Upper lobe of right lung (tissue), 1 donor: ENCODE data around the gene DLGAP5. TPM values are rescaled to one million over a fixed set of nuclear protein-coding genes. Genes with fewer than 3 reads are reported as not detected.

Source experiments
- ATAC-seq: fragments of 200-7000 bp; cut with Tn5 transposase; one replicate; pipeline ENCODE4 v1.9.1; 2020; ENCODE audit warnings: mild to moderate bottlenecking, moderate library complexity
- DNase-seq: peaks from one replicate; pipeline ENCODE4 v3.0.0-alpha.2; 2020
- H3K27ac ChIP-seq: fragments of 200-600 bp; one replicate; pipeline ENCODE4 v1.8.0; 2022
- H3K27me3 ChIP-seq: fragments of 200-600 bp; one replicate; pipeline ENCODE4 v1.8.0; 2022; ENCODE audit warnings: mild to moderate bottlenecking
- H3K36me3 ChIP-seq: fragments of 200-600 bp; one replicate; pipeline ENCODE4 v1.8.0; 2022
- H3K4me1 ChIP-seq: fragments of 200-600 bp; one replicate; pipeline ENCODE4 v1.8.0; 2022
- H3K4me3 ChIP-seq: fragments of 200-600 bp; one replicate; pipeline ENCODE4 v1.8.0; 2022; ENCODE audit warnings: mild to moderate bottlenecking
- H3K9me3 ChIP-seq: fragments of 200-600 bp; one replicate; pipeline ENCODE4 v1.8.0; 2022
- CTCF ChIP-seq: fragments of 200-600 bp; IDR thresholded peaks from one replicate; pipeline ENCODE4 v1.8.0; 2022; ENCODE audit warnings: antibody characterized with exemption
- intact Hi-C: fragments of 100-400 bp; cut with DNase I; formaldehyde crosslinking; loops from one replicate; pipeline ENCODE4 v1.11.0; 2022
- total RNA-seq: library from RNA; stranded (reverse); fragmentation: NEBNext Ultra II Directional; extraction: Animal tissue kit (Norgen Biotek cat#: 25700); gene quantifications from one replicate; pipeline ENCODE4 v1.2.1, GENCODE V29; 2021
- donor health status: DM: no; HTN: yes; CAD: no; lungs with severe emphysema.

The DLGAP5 gene
- total RNA-seq, 1 donor from 2014 or later, result 0.52 TPM

DNA sequence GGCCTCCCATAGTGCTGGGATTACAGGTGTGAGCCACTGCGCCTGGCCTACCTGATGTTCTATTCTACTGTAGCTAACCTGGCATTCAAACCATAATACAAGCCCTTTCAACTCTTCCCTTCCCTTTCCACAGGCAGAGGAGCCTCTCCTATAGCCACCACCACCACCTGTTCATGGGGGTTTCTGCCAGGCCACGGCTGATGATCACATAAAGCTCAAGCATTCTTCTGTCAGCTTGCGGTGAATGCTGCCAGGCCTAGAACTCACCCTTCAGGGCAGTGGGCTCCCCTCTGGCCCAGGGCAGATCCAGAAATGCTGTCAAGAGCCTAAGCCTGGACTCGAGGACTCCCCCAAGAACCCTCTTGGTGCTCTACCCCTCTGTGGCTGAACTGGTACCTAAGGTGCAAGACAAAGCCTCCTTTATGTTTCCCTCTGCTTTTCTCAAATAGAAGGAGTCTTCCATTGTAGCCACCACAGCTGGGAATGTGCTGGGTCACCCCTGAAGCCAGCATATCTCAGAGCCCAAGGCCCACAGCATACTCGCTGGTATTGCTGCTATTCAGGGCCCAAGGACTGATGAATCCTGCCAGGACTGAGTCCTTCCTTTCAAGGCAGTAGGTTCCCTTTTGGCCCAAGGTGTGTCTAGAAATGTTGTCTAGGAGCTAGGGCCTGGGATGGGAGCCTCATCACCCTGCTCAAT, 3.4 kb upstream of the DLGAP5 start:
- DNase-seq, result no peak
- no peaks in the 10 kb centered on the region for H3K36me3 ChIP-seq
- no peak for ATAC-seq
- intact Hi-C loops, result no loop called here
- H3K4me3 ChIP-seq, result no peak overlapping the region
- no peaks in the 10 kb centered on the region for H3K9me3 ChIP-seq
- no peaks in the 10 kb centered on the region for H3K27me3 ChIP-seq
- no peaks in the 10 kb centered on the region for H3K4me1 ChIP-seq
- no peak for TF ChIP-seq CTCF
- H3K27ac ChIP-seq, result no peak overlapping the region

- intact Hi-C loops, result no loop called here
- DNase-seq (no peak), ATAC-seq (no peak)
- Histone ChIP-seq H3K27ac (peak overlapping the region; percentile 63), H3K4me1 (no peaks in the 10 kb centered on the region), H3K4me3 (peak overlapping the region; percentile 65), H3K9me3 (no peaks in the 10 kb centered on the region), H3K36me3 (no peaks in the 10 kb centered on the region), H3K27me3 (no peaks in the 10 kb centered on the region)
- TF ChIP-seq CTCF, result no peak
Measured at GRCh38 chr14:55192054-55192621, 753 bp upstream of the DLGAP5 start.

GRCh38 chr14:55190906-55191202, 531 bp downstream of the DLGAP5 start:
- H3K27ac ChIP-seq, result no peak overlapping the region
- no peaks in the 10 kb centered on the region for H3K36me3 ChIP-seq
- ATAC-seq, result no peak
- H3K9me3 ChIP-seq, result no peaks in the 10 kb centered on the region
- H3K4me3 ChIP-seq, result peak overlapping the region; percentile 65
- intact Hi-C loops, result no loop called here
- no peak for DNase-seq
- no peaks in the 10 kb centered on the region for H3K27me3 ChIP-seq
- H3K4me1 ChIP-seq, result no peaks in the 10 kb centered on the region
- no peak for TF ChIP-seq CTCF

GRCh38 chr14:55188686-55189295, 2.6 kb downstream of the DLGAP5 start:
- Histone ChIP-seq H3K36me3 (no peaks in the 10 kb centered on the region), H3K4me3 (no peak overlapping the region), H3K27ac (no peak overlapping the region), H3K9me3 (no peaks in the 10 kb centered on the region), H3K4me1 (no peaks in the 10 kb centered on the region), H3K27me3 (no peaks in the 10 kb centered on the region)
- no peak for TF ChIP-seq CTCF
- ATAC-seq (no peak), DNase-seq (no peak)
- intact Hi-C loops, result no loop called here

DNA sequence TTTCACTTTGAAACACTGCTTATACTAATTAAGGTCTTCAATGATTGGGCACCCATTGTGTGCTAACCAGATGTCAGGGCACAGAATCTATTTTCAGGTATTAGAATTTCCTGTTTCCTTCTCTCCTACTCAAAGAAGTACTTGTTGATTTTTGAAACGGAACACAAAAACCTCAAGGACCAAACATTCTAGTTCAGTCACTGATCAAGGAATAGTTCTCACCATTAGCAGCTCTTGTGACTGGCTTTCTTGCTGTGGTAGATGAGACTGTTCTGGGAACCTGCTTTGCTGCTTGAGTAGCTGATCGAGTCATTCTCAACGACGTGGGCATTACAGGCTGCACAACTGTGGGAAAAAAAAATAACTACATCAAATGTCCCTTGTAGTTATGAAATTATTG, 11.0 kb downstream of the DLGAP5 start:
- no peak overlapping the region for H3K4me3 ChIP-seq
- intact Hi-C loops, result no loop called here
- ATAC-seq (no peak), DNase-seq (no peak)
- no peaks in the 10 kb centered on the region for H3K27me3 ChIP-seq
- no peaks in the 10 kb centered on the region for H3K4me1 ChIP-seq
- no peak for TF ChIP-seq CTCF
- H3K27ac ChIP-seq, result no peak overlapping the region
- H3K9me3 ChIP-seq, result no peaks in the 10 kb centered on the region
- H3K36me3 ChIP-seq, result no peaks in the 10 kb centered on the region
